Left lung (tissue), 10 donors: ENCODE measurements around the gene UNC5C. TPM values are rescaled to one million over a fixed set of nuclear protein-coding genes. Genes with fewer than 3 reads are reported as not detected.

Experiments
- ATAC-seq: fragments of 200-7000 bp; cut with Tn5 transposase; one replicate; pipeline ENCODE4 v1.9.1; 2020; ENCODE audit warnings: moderate library complexity
- DNase-seq, 4 donors: peaks; one replicate each; pipeline ENCODE4 v3.0.0-alpha.2; 2013 to 2020
- H3K27ac ChIP-seq, 2 donors: fragments of 200-600 bp; sonication (generic) in 1 of 2; one replicate each; pipeline versions ENCODE4 v1.5.0 to v1.8.0; 2020 to 2021
- H3K27me3 ChIP-seq, 2 donors: fragments of 200-600 bp; sonication (generic) in 1 of 2; one replicate each; pipeline versions ENCODE4 v1.5.0 to v1.8.0; 2020 to 2021
- H3K36me3 ChIP-seq, 2 donors: fragments of 200-600 bp; sonication (generic) in 1 of 2; one replicate each; pipeline versions ENCODE4 v1.5.0 to v1.8.0; 2020 to 2021
- H3K4me1 ChIP-seq, 2 donors: fragments of 200-600 bp; one replicate each; pipeline ENCODE4 v1.8.0; 2021
- H3K4me3 ChIP-seq, 2 donors: fragments of 200-600 bp; sonication (generic) in 1 of 2; one replicate each; pipeline versions ENCODE4 v1.5.0 to v1.8.0; 2020 to 2021; ENCODE audit warnings: mild to moderate bottlenecking in 1 of 2
- H3K9me3 ChIP-seq, 2 donors: fragments of 200-600 bp; sonication (generic) in 1 of 2; one replicate each; pipeline versions ENCODE4 v1.5.0 to v1.8.0; 2020 to 2021
- CTCF ChIP-seq, 2 donors: fragments of 200-600 bp; sonication (generic) in 1 of 2; IDR thresholded peaks; one replicate each; pipeline versions ENCODE4 v1.5.0 to v1.8.0; 2021; ENCODE audit warnings: antibody characterized with exemption in 2 of 2
- intact Hi-C, 2 donors: fragments of 100-400 bp; cut with DNase I; formaldehyde crosslinking; loops; one replicate each; pipeline versions ENCODE4 v1.11.2 to v1.14.2; 2022
- polyA plus RNA-seq, 6 donors: library from polyadenylated mRNA; unstranded; fragments of 120-200 nt; gene quantifications; one replicate each; pipeline ENCODE4 v1.2.1, GENCODE V29; 2013; ENCODE audit not compliant: insufficient read length in 6 of 6
- total RNA-seq, 2 donors: library from RNA; stranded (reverse); fragmentation: NEBNext Ultra II Directional; extraction: Animal tissue kit (Norgen Biotek cat#: 25700); gene quantifications; one replicate each; pipeline ENCODE4 v1.2.1, GENCODE V29; 2021
- donor health status: DM: no; HTN: yes; CAD: no.
- donor health status: DM: no; HTN: no; CAD: no.

UNC5C gene
- total and polyA plus RNA-seq, 8 donors, result 9.0 to 49.5 (median 40.5) TPM

GRCh38 chr4:95546221-95546620 lies 2.6 kb downstream of the UNC5C start:
- intact Hi-C loops, result no loop called here
- TF ChIP-seq CTCF (IDR thresholded peaks at IDR 0.05), result no peak
- Histone ChIP-seq H3K9me3 (no peaks in the 10 kb centered on the region), H3K36me3 (no peaks in the 10 kb centered on the region), H3K4me3 (peak overlapping the region; percentile 43 to 46), H3K27ac (peak overlapping the region in 1 of 2 donors; percentile 87), H3K27me3 (peaks cover 10 to 56% of the 10 kb centered on the region in 2 donors), H3K4me1 (peaks cover 0 to 21% of the 10 kb centered on the region in 2 donors)
- no peak for ATAC-seq
- DNase-seq, result no peak

- TF ChIP-seq CTCF (IDR thresholded peaks at IDR 0.05), result no peak
- peaks cover 10 to 50% of the 10 kb centered on the region in 2 donors for H3K27me3 ChIP-seq
- intact Hi-C loops, result no loop called here
- H3K4me1 ChIP-seq, result peaks cover 0 to 21% of the 10 kb centered on the region in 2 donors
- DNase-seq (peak in 1 of 4 donors; percentile 28), ATAC-seq (no peak)
- H3K27ac ChIP-seq, result peak overlapping the region in 1 of 2 donors; percentile 87
- H3K36me3 ChIP-seq, result no peaks in the 10 kb centered on the region
- H3K4me3 ChIP-seq, result peak overlapping the region in 1 of 2 donors; percentile 46
- no peaks in the 10 kb centered on the region for H3K9me3 ChIP-seq
These were observed 3.2 kb downstream of the UNC5C start for GRCh38 chr4:95545546-95545945.

GRCh38 chr4:95544113-95545103 lies 4.4 kb downstream of the UNC5C start:
- no peak for TF ChIP-seq CTCF (IDR thresholded peaks at IDR 0.05)
- Histone ChIP-seq H3K36me3 (no peaks in the 10 kb centered on the region), H3K27me3 (peaks cover 10 to 38% of the 10 kb centered on the region in 2 donors), H3K27ac (peak overlapping the region in 1 of 2 donors; percentile 87), H3K4me3 (no peak overlapping the region), H3K9me3 (no peaks in the 10 kb centered on the region), H3K4me1 (peaks cover 0 to 17% of the 10 kb centered on the region in 2 donors)
- DNase-seq (no peak), ATAC-seq (no peak)
- intact Hi-C loops, result no loop called here

- no peaks in the 10 kb centered on the region for H3K4me1 ChIP-seq
- peak overlapping the region in 1 of 2 donors; percentile 45 for H3K27ac ChIP-seq
- H3K4me3 ChIP-seq, result no peak overlapping the region
- H3K27me3 ChIP-seq, result peaks cover 0 to 15% of the 10 kb centered on the region in 2 donors
- no peak for TF ChIP-seq CTCF (IDR thresholded peaks at IDR 0.05)
- H3K36me3 ChIP-seq, result no peaks in the 10 kb centered on the region
- ATAC-seq (no peak), DNase-seq (no peak)
- intact Hi-C loops, result no loop called here
- H3K9me3 ChIP-seq, result no peaks in the 10 kb centered on the region
These were observed 6.7 kb downstream of the UNC5C start for GRCh38 chr4:95541889-95542607.

- no peak for DNase-seq
- H3K36me3 ChIP-seq, result no peaks in the 10 kb centered on the region
- no peaks in the 10 kb centered on the region for H3K4me1 ChIP-seq
- intact Hi-C loops, result no loop called here
- H3K27ac ChIP-seq, result peak overlapping the region in 1 of 2 donors; percentile 5
- ATAC-seq, result no peak
- peaks cover 0 to 5% of the 10 kb centered on the region in 2 donors for H3K27me3 ChIP-seq
- no peak for TF ChIP-seq CTCF (IDR thresholded peaks at IDR 0.05)
- H3K9me3 ChIP-seq, result no peaks in the 10 kb centered on the region
- H3K4me3 ChIP-seq, result no peak overlapping the region
These were observed 7.7 kb downstream of the UNC5C start for GRCh38 chr4:95541094-95541493.
